ENCODE measurements around the gene WDR36. TPM values are rescaled to one million over a fixed set of nuclear protein-coding genes. Genes with fewer than 3 reads are reported as not detected.

The WDR36 gene
- polyA plus RNA-seq, 2 of the 4 experiments (the other 2 are of a cell fraction) = 15.3 to 38.1 TPM

DNA sequence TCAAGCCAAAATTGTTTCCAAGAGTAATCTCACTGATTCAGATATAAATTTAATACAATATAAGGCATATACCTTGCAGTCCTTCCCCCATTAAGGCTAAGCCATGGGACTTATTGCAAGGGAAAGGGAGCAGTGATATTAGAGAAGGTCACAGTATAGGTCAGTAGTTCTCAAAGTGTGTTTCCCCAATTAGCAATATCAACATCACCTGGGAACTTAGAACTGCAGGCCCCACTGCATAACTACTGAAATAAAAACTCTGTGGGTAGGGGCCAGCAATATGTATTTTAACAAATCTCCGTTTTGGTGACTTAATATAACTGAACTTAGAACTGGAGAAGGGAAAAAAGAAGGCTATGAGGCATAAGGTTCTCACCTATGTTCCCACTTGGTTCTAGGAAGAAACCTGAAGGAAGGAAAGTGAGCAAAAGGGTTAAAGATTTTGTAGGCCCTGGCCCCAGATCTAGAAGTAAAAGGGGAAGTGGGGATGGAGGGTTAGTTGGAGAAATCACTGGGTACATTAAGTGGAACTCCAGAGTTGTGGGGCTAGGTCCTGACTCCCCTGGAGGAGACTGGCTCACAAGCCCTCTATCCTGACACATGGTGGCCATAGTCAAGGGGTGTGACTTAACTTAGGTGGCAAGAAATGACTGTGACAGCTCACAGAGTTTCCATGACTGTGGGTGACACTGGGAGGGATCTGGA is 40.7 kb downstream of the WDR36 start:
- CTCF ChIA-PET = no interaction called here

DNA sequence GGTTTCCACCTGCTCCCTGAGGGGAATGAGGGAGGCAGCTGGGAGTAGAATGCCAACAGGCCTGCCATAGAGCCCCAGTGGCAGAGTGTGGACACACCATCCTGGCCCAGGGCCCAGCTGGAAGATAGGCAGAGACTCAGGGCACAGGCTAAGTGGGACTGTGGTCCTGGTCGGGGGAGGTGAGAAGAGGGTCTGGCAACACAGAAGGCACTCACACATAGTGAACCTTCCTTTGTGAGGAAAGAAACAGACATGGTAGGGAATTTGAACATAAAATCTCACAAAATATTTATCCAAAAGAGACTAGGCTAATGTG is 41.2 kb downstream of the WDR36 start:
- Histone ChIP-seq H3K4me1 (no peaks in the 10 kb centered on the region), H3K9me3 (no peaks in the 10 kb centered on the region), H3K4me3 (no peak overlapping the region), H3K4me2 (no peak overlapping the region), H3K27ac (no peak overlapping the region)
- 93% methylated on average over 1 of the region's 1 CpG for WGBS (ENCODE audit: missing lambda C conversion rate)
- peak; percentile 67 to 77; a peak in 5 of 6 replicates for ATAC-seq
- ChIA-PET POLR2A (no interaction called here), CTCF (no interaction called here)
- TF ChIP-seq RAD21 (conservative IDR thresholded peaks at IDR 0.05 in 1 of 2, IDR thresholded peaks at IDR 0.05 in 1 of 2) = no peak
- no peak for TF ChIP-seq MAFK (IDR thresholded peaks at IDR 0.05; ENCODE audit: partially characterized antibody)
- TF ChIP-seq, protein P1, sequence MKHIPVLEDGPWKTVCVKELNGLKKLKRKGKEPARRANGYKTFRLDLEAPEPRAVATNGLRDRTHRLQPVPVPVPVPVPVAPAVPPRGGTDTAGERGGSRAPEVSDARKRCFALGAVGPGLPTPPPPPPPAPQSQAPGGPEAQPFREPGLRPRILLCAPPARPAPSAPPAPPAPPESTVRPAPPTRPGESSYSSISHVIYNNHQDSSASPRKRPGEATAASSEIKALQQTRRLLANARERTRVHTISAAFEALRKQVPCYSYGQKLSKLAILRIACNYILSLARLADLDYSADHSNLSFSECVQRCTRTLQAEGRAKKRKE (CRISPR knock-in tag; IDR thresholded peaks at IDR 0.05; ENCODE audit: low read depth) = no peak
- no peak for FAIRE-seq
- DNase-seq (ENCODE audit: low read depth in 1 of 2, low spot score in 1 of 2) = no peak

More for the DNA sequence above, 40.7 kb downstream of the WDR36 start:
- Histone ChIP-seq H3K9me3 (no peaks in the 10 kb centered on the region), H3K27ac (no peak overlapping the region), H3K4me1 (no peaks in the 10 kb centered on the region), H3K4me3 (no peak overlapping the region), H3K4me2 (no peak overlapping the region)
- DNase-seq (ENCODE audit: low read depth in 1 of 2, low spot score in 1 of 2) = no peak
- TF ChIP-seq FOSL2 (IDR thresholded peaks at IDR 0.05) = no peak
- TF ChIP-seq FOSL2 (CRISPR knock-in tag; IDR thresholded peaks at IDR 0.05) = no peak
- TF ChIP-seq RNF2 (IDR thresholded peaks at IDR 0.05; ENCODE audit: borderline replicate concordance, low read depth) = no peak
- TF ChIP-seq MAFK (IDR thresholded peaks at IDR 0.05; ENCODE audit: partially characterized antibody) = no peak
- no peak for TF ChIP-seq TP53 (CRISPR knock-in tag; IDR thresholded peaks at IDR 0.05)
- TF ChIP-seq, protein P2, sequence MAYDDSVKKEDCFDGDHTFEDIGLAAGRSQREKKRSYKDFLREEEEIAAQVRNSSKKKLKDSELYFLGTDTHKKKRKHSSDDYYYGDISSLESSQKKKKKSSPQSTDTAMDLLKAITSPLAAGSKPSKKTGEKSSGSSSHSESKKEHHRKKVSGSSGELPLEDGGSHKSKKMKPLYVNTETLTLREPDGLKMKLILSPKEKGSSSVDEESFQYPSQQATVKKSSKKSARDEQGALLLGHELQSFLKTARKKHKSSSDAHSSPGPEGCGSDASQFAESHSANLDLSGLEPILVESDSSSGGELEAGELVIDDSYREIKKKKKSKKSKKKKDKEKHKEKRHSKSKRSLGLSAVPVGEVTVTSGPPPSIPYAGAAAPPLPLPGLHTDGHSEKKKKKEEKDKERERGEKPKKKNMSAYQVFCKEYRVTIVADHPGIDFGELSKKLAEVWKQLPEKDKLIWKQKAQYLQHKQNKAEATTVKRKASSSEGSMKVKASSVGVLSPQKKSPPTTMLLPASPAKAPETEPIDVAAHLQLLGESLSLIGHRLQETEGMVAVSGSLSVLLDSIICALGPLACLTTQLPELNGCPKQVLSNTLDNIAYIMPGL (CRISPR knock-in tag; IDR thresholded peaks at IDR 0.05; ENCODE audit: borderline replicate concordance) = no peak
- TF ChIP-seq EP300 (IDR thresholded peaks at IDR 0.05) = no peak
- TF ChIP-seq, protein P3, sequence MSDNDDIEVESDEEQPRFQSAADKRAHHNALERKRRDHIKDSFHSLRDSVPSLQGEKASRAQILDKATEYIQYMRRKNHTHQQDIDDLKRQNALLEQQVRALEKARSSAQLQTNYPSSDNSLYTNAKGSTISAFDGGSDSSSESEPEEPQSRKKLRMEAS (IDR thresholded peaks at IDR 0.05) = no peak
- no peak for TF ChIP-seq SMC3 (IDR thresholded peaks at IDR 0.05)
- TF ChIP-seq, protein P1 (CRISPR knock-in tag; IDR thresholded peaks at IDR 0.05; ENCODE audit: low read depth) = no peak
- no peak for TF ChIP-seq CHD4 (IDR thresholded peaks at IDR 0.05; ENCODE audit: borderline replicate concordance)
- no peak for TF ChIP-seq HDAC2 (IDR thresholded peaks at IDR 0.05)
- TF ChIP-seq CHD2 (IDR thresholded peaks at IDR 0.05; ENCODE audit: low read length, partially characterized antibody) = no peak
- no peak for TF ChIP-seq ZNF302 (CRISPR knock-in tag; IDR thresholded peaks at IDR 0.05)
- TF ChIP-seq, protein P4, sequence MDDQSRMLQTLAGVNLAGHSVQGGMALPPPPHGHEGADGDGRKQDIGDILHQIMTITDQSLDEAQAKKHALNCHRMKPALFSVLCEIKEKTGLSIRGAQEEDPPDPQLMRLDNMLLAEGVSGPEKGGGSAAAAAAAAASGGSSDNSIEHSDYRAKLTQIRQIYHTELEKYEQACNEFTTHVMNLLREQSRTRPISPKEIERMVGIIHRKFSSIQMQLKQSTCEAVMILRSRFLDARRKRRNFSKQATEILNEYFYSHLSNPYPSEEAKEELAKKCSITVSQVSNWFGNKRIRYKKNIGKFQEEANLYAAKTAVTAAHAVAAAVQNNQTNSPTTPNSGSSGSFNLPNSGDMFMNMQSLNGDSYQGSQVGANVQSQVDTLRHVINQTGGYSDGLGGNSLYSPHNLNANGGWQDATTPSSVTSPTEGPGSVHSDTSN (IDR thresholded peaks at IDR 0.05) = no peak
- WGBS (ENCODE audit: missing lambda C conversion rate) = 62% methylated on average over 1 of the region's 1 CpG
- no peak for FAIRE-seq
- POLR2A ChIA-PET = no interaction called here
- ATAC-seq = peak in 1 of 2 experiments; percentile 52; a peak in 3 of 6 replicates

DNA sequence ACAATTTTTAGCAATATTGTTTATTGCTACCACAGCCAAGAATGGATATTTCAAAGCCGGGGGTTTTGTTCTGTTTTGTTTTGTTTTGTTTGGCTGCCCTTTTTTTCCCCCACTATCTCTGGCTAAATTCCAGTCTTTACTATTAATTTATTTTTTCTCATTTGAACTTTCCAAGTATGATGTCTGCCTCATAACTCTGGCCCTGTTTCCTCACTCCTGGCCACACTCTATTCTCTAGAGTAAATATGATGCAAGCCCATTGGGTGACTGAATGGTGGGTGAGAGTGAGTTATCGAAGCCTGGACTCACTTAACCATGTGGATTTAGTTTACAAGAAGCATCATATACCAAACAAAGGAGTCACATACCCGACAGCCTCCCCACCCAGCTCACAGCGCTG is 41.9 kb downstream of the WDR36 start:
- Histone ChIP-seq H3K4me1 (no peaks in the 10 kb centered on the region), H3K4me2 (no peak overlapping the region), H3K9me3 (no peaks in the 10 kb centered on the region), H3K4me3 (no peak overlapping the region), H3K27ac (no peak overlapping the region)
- ATAC-seq = no peak
- TF ChIP-seq PHF8 (IDR thresholded peaks at IDR 0.05; ENCODE audit: borderline replicate concordance, low read depth) (no peak), JUNB (IDR thresholded peaks at IDR 0.05) (no peak), SMC3 (IDR thresholded peaks at IDR 0.05) (no peak), NFE2L2 (conservative IDR thresholded peaks at IDR 0.05; ENCODE audit: low read length) (no peak), ZNF302 (CRISPR knock-in tag; IDR thresholded peaks at IDR 0.05) (no peak), MYC (IDR thresholded peaks at IDR 0.05; ENCODE audit: borderline replicate concordance, low read length) (no peak), SREBF2 (IDR thresholded peaks at IDR 0.05) (no peak), CBX2 (IDR thresholded peaks at IDR 0.05; ENCODE audit: borderline replicate concordance, low read depth) (no peak), EHMT2 (IDR thresholded peaks at IDR 0.05; ENCODE audit: low read depth) (no peak), HOXB5 (CRISPR knock-in tag; IDR thresholded peaks at IDR 0.05) (no peak), CBX8 (IDR thresholded peaks at IDR 0.05) (no peak), HOXB13 (CRISPR knock-in tag; IDR thresholded peaks at IDR 0.05; ENCODE audit: low read depth) (no peak), RNF2 (IDR thresholded peaks at IDR 0.05; ENCODE audit: borderline replicate concordance, low read depth) (no peak), BHLHE40 (IDR thresholded peaks at IDR 0.05; ENCODE audit: low read depth, low read length) (no peak), EP300 (IDR thresholded peaks at IDR 0.05) (no peak), GATA3 (IDR thresholded peaks at IDR 0.05; ENCODE audit: borderline replicate concordance) (no peak), EHF (CRISPR knock-in tag; IDR thresholded peaks at IDR 0.05) (no peak), KDM1A (IDR thresholded peaks at IDR 0.05; ENCODE audit: low read depth) (no peak)
- TF ChIP-seq, protein P3 (IDR thresholded peaks at IDR 0.05) = no peak
- FAIRE-seq = no peak
- no peak for DNase-seq (ENCODE audit: low read depth in 1 of 2, low spot score in 1 of 2)
- ChIA-PET CTCF (no interaction called here), POLR2A (no interaction called here)
- WGBS (ENCODE audit: missing lambda C conversion rate) = 57% methylated on average over 4 of the region's 4 CpGs
